AG04450 (cell line): ENCODE data around the gene SAV1. TPM values are rescaled to one million over a fixed set of nuclear protein-coding genes. Genes with fewer than 3 reads are reported as not detected.

Experiments
- CTCF ChIA-PET: fragments of 300-600, 350-600 bp; formaldehyde crosslinking; extraction: SDS; loops from one replicate; lab custom pipeline; 2022; ENCODE audit warnings: antibody characterized with exemption, inconsistent platforms; lab: Charles Lee
- POLR2A ChIA-PET: fragments of 350-600 bp; formaldehyde crosslinking; extraction: SDS; loops from one replicate; lab custom pipeline; 2021; ENCODE audit warnings: antibody characterized with exemption, inconsistent platforms; lab: Yijun Ruan, JAX
- DNase-seq: peaks from one replicate; pipeline ENCODE4 v3.0.0-alpha.2; 2011; ENCODE audit warnings: low read depth, low spot score
- H3K27ac ChIP-seq: one replicate; pipeline ENCODE4 v1.5.1; 2012; ENCODE audit warnings: low read depth, low read length, control low read depth
- H3K27me3 ChIP-seq: one replicate; pipeline ENCODE4 v1.6.0; 2012; ENCODE audit warnings: low read length; ENCODE audit not compliant: control insufficient read depth, insufficient read depth
- H3K4me3 ChIP-seq: 2 replicates; pipeline ENCODE4 v1.5.1; 2011; ENCODE audit warnings: mild to moderate bottlenecking, low read depth, low read length, control low read depth
- H3K9me3 ChIP-seq: 2 replicates; pipeline ENCODE4 v1.5.1; 2012; ENCODE audit warnings: low read length; ENCODE audit not compliant: control insufficient read depth, insufficient read depth
- polyA plus RNA-seq: library from polyadenylated mRNA; depleted of rRNA; stranded (reverse); fragments of >200 nt; gene quantifications from 2 replicates; pipeline ENCODE4 v1.2.3, GENCODE V29; 2011
- TF ChIP-seq, protein P1 (sequence below): IDR thresholded peaks from 2 replicates; pipeline ENCODE4 v1.5.1; 2011; ENCODE audit warnings: low read depth, low read length, control low read depth, inconsistent platforms

SAV1 gene
- polyA plus RNA-seq, 1 experiment, result 33.8 TPM

- H3K27me3 ChIP-seq, result no peaks in the 10 kb centered on the region
- no peaks in the 10 kb centered on the region for H3K9me3 ChIP-seq
- ChIA-PET CTCF (interaction anchor here (0.6 to 1.0 kb wide), 2 partner anchors 101 to 1042 kb away, joined by 3 read pairs; no protein-coding TSS in a partner anchor), POLR2A (interaction anchor here (1.0 kb wide), 1 partner anchor 25 kb away, joined by 6 read pairs; no protein-coding TSS in a partner anchor)
- no peak overlapping the region for H3K27ac ChIP-seq
- DNase-seq, result no peak
- TF ChIP-seq, protein P1, sequence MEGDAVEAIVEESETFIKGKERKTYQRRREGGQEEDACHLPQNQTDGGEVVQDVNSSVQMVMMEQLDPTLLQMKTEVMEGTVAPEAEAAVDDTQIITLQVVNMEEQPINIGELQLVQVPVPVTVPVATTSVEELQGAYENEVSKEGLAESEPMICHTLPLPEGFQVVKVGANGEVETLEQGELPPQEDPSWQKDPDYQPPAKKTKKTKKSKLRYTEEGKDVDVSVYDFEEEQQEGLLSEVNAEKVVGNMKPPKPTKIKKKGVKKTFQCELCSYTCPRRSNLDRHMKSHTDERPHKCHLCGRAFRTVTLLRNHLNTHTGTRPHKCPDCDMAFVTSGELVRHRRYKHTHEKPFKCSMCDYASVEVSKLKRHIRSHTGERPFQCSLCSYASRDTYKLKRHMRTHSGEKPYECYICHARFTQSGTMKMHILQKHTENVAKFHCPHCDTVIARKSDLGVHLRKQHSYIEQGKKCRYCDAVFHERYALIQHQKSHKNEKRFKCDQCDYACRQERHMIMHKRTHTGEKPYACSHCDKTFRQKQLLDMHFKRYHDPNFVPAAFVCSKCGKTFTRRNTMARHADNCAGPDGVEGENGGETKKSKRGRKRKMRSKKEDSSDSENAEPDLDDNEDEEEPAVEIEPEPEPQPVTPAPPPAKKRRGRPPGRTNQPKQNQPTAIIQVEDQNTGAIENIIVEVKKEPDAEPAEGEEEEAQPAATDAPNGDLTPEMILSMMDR, result no peak
- H3K4me3 ChIP-seq, result no peak overlapping the region
Observed at GRCh38 chr14:50675597-50675996, 7.5 kb upstream of the SAV1 start.

- TF ChIP-seq, protein P1, result no peak
- Histone ChIP-seq H3K4me3 (no peak overlapping the region), H3K27me3 (no peaks in the 10 kb centered on the region), H3K9me3 (no peaks in the 10 kb centered on the region), H3K27ac (no peak overlapping the region)
- CTCF ChIA-PET, result interaction anchor here (0.7 kb wide), 1 partner anchor 128 kb away, joined by 3 read pairs; no protein-coding TSS in a partner anchor
- POLR2A ChIA-PET, result no interaction called here
- DNase-seq, result no peak
Observed at GRCh38 chr14:50670866-50671256, 2.8 kb upstream of the SAV1 start.

- Histone ChIP-seq H3K4me3 (no peak overlapping the region), H3K27ac (no peak overlapping the region), H3K9me3 (no peaks in the 10 kb centered on the region), H3K27me3 (no peaks in the 10 kb centered on the region)
- POLR2A ChIA-PET, result no interaction called here
- no peak for DNase-seq
- CTCF ChIA-PET, result no interaction called here
- TF ChIP-seq, protein P1, result no peak
Observed at GRCh38 chr14:50670196-50670865, 2.2 kb upstream of the SAV1 start.

- CTCF ChIA-PET, result no interaction called here
- Histone ChIP-seq H3K27ac (no peak overlapping the region), H3K9me3 (no peaks in the 10 kb centered on the region), H3K4me3 (no peak overlapping the region), H3K27me3 (no peaks in the 10 kb centered on the region)
- POLR2A ChIA-PET, result no interaction called here
- no peak for DNase-seq
- TF ChIP-seq, protein P1, result no peak
Observed at GRCh38 chr14:50669441-50669986, 1.4 kb upstream of the SAV1 start.

DNA sequence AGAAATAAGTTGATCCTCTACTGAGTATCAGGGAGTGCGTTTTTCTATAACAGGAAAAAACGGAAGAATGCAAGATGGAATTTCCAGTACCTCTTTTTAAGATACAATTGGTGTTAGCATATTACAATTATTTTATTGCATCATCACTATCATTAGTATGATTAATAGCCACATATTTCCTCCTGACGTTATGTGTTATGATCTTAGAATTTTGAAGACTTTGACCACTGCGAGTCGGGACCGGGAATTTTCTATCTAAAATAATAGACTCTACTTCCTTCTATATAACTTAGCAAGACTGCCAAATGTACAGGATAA is 679 bp upstream of the SAV1 start:
- CTCF ChIA-PET, result interaction anchor here (1.0 kb wide), 1 partner anchor 54 kb away, joined by 3 read pairs; no protein-coding TSS in a partner anchor
- H3K9me3 ChIP-seq, result no peaks in the 10 kb centered on the region
- H3K27me3 ChIP-seq, result no peaks in the 10 kb centered on the region
- DNase-seq, result no peak
- TF ChIP-seq, protein P1, result no peak
- H3K27ac ChIP-seq, result peak overlapping the region; percentile 73
- POLR2A ChIA-PET, result interaction anchor here (0.6 to 1.4 kb wide), 16 partner anchors 9 to 348 kb away, joined by 3 to 15 read pairs (median 6); partner anchors contain the start of gene PYGL
- peak overlapping the region; percentile 79 for H3K4me3 ChIP-seq
